SK-N-SH (cell line): ENCODE results near the gene MMADHC. TPM values are rescaled to one million over a fixed set of nuclear protein-coding genes. Genes with fewer than 3 reads are reported as not detected.

Experiments used
- CTCF ChIA-PET: fragments of 300-600, 350-600 bp; formaldehyde crosslinking; extraction: SDS; loops from one replicate; lab custom pipeline; 2021; lab: Yijun Ruan, JAX
- POLR2A ChIA-PET: fragments of 350-600 bp; sonication (Branson Sonifier 250); formaldehyde crosslinking; extraction: SDS; loops from one replicate; lab custom pipeline; 2020; ENCODE audit warnings: antibody characterized with exemption, inconsistent platforms; lab: Yijun Ruan, JAX
- DNase-seq: peaks from one replicate; pipeline ENCODE4 v3.0.0; 2012
- H2AFZ ChIP-seq: fragments of 200-600 bp; sonication (generic); 2 replicates; pipeline ENCODE4 v1.8.1; 2016; ENCODE audit warnings: antibody characterized with exemption, mild to moderate bottlenecking, low read depth
- H3F3A ChIP-seq: fragments of 200-600 bp; sonication (generic); replicated peaks from 2 replicates; pipeline ENCODE3; 2016; ENCODE audit warnings: antibody characterized with exemption, mild to moderate bottlenecking; ENCODE audit not compliant: insufficient read depth
- H3K27ac ChIP-seq, 2 experiments: fragments of 200-500 bp in 1 of 2; fragments of 200-600 bp in 1 of 2; sonication (Bioruptor generic) in 1 of 2; sonication (generic), shearing (Covaris generic) in 1 of 2; 2 replicates each; pipeline versions ENCODE4 v1.5.1 to v1.6.1; 2014 to 2016; ENCODE audit warnings: low read depth in 2 of 2, inconsistent platforms in 1 of 2, low read length in 1 of 2, mild to moderate bottlenecking in 1 of 2, mixed read lengths in 1 of 2
- H3K27me3 ChIP-seq: fragments of 200-600 bp; sonication (generic), shearing (Covaris generic); 2 replicates; pipeline ENCODE4 v1.6.1; 2016; ENCODE audit warnings: mixed run types; ENCODE audit not compliant: insufficient read depth
- H3K36me3 ChIP-seq, 2 experiments: fragments of 200-500 bp in 1 of 2; fragments of 200-600 bp in 1 of 2; sonication (Bioruptor generic) in 1 of 2; sonication (generic) in 1 of 2; replicated peaks in 1 of 2; 2 replicates each; pipeline versions ENCODE3 to v1.5.1; 2014 to 2016; ENCODE audit warnings: low read length in 1 of 2, mild to moderate bottlenecking in 1 of 2; ENCODE audit not compliant: insufficient read depth in 2 of 2, control insufficient read depth in 1 of 2
- H3K4me1 ChIP-seq, 2 experiments: fragments of 200-500 bp in 1 of 2; fragments of 200-600 bp in 1 of 2; sonication (Bioruptor generic) in 1 of 2; sonication (generic), shearing (Covaris generic) in 1 of 2; 2 replicates each; pipeline versions ENCODE4 v1.5.1 to v1.6.1; 2014 to 2016; ENCODE audit warnings: low read depth in 1 of 2, low read length in 1 of 2, mixed run types in 1 of 2; ENCODE audit not compliant: insufficient read depth in 2 of 2, control insufficient read depth in 1 of 2
- H3K4me2 ChIP-seq: fragments of 200-600 bp; sonication (generic), shearing (Covaris generic); 2 replicates; pipeline ENCODE4 v1.6.1; 2017; ENCODE audit warnings: mixed run types
- H3K4me3 ChIP-seq, 2 experiments: fragments of 200-500 bp in 1 of 2; fragments of 200-600 bp in 1 of 2; sonication (Bioruptor generic) in 1 of 2; sonication (generic), shearing (Covaris generic) in 1 of 2; 2 replicates each; pipeline versions ENCODE4 v1.5.1 to v1.8.1; 2014 to 2016; ENCODE audit warnings: low read depth in 2 of 2, inconsistent platforms in 1 of 2, low read length in 1 of 2, mild to moderate bottlenecking in 1 of 2, mixed read lengths in 1 of 2, moderate library complexity in 1 of 2
- H3K79me2 ChIP-seq: fragments of 200-600 bp; sonication (generic); 2 replicates; pipeline ENCODE4 v1.8.1; 2017; ENCODE audit warnings: mild to moderate bottlenecking; ENCODE audit not compliant: insufficient read depth
- H3K9ac ChIP-seq: fragments of 200-600 bp; sonication (generic); 2 replicates; pipeline ENCODE4 v1.6.1; 2017; ENCODE audit warnings: mixed run types
- H3K9me2 ChIP-seq: fragments of 200-600 bp; sonication (generic); 2 replicates; pipeline ENCODE4 v1.6.1; 2017; ENCODE audit warnings: mixed run types
- H3K9me3 ChIP-seq: fragments of 200-600 bp; sonication (generic); 2 replicates; pipeline ENCODE4 v1.6.1; 2017; ENCODE audit warnings: mixed run types, mild to moderate bottlenecking, moderate library complexity
- H4K20me1 ChIP-seq: fragments of 200-600 bp; sonication (generic); 2 replicates; pipeline ENCODE4 v1.6.1; 2017; ENCODE audit warnings: mild to moderate bottlenecking, mixed run types; ENCODE audit not compliant: insufficient read depth
- ELF1 ChIP-seq: IDR thresholded peaks from 2 replicates; pipeline ENCODE4 v1.4.0; 2012
- EZH2phosphoT487 ChIP-seq: fragments of 200-600 bp; sonication (generic); IDR thresholded peaks from 2 replicates; pipeline ENCODE4 v1.6.1; 2017; ENCODE audit warnings: low read depth, mixed run types, mild to moderate bottlenecking, antibody characterized with exemption, moderate library complexity, borderline replicate concordance
- GABPA ChIP-seq: IDR thresholded peaks from 2 replicates; pipeline ENCODE4 v1.4.0; 2012; ENCODE audit warnings: low read depth, mild to moderate bottlenecking
- IRF3 ChIP-seq: fragments of 150-350 bp; IDR thresholded peaks from 2 replicates; pipeline ENCODE4 v1.6.1; 2016; ENCODE audit warnings: mild to moderate bottlenecking, low read depth, low read length
- MEF2A ChIP-seq: IDR thresholded peaks from 2 replicates; pipeline ENCODE4 v1.4.0; 2012; ENCODE audit warnings: low read depth, borderline replicate concordance
- POLR2AphosphoS5 ChIP-seq: IDR thresholded peaks from 2 replicates; pipeline ENCODE4 v1.6.1; 2012; ENCODE audit warnings: low read depth, low read length
- RAD21 ChIP-seq: IDR thresholded peaks from 2 replicates; pipeline ENCODE4 v1.6.1; 2012; ENCODE audit warnings: mild to moderate bottlenecking, low read length
- RCOR1 ChIP-seq: fragments of 150-350 bp; IDR thresholded peaks from 2 replicates; pipeline ENCODE4 v1.6.1; 2017; ENCODE audit warnings: antibody characterized with exemption, low read length
- REST ChIP-seq: IDR thresholded peaks from 2 replicates; pipeline ENCODE4 v1.6.1; 2012; ENCODE audit warnings: mild to moderate bottlenecking, low read depth, low read length, moderate library complexity
- SIN3A ChIP-seq: IDR thresholded peaks from 2 replicates; pipeline ENCODE4 v1.6.1; 2012; ENCODE audit warnings: low read depth, mild to moderate bottlenecking, low read length, moderate library complexity, borderline replicate concordance
- TCF12 ChIP-seq: IDR thresholded peaks from 2 replicates; pipeline ENCODE4 v1.4.0; 2012
- USF1 ChIP-seq: IDR thresholded peaks from 2 replicates; pipeline ENCODE4 v1.4.0; 2012; ENCODE audit warnings: low read depth, borderline replicate concordance
- ZBTB33 ChIP-seq: IDR thresholded peaks from 2 replicates; pipeline ENCODE4 v1.4.0; 2012; ENCODE audit warnings: low read depth, borderline replicate concordance
- WGBS: methylation state at CpG from one replicate; pipeline ENCODE4 v1.1.6; 2017; ENCODE audit warnings: low lambda C conversion rate; 5-methylcytosine and 5-hydroxymethylcytosine counted together
- polyA plus RNA-seq, 3 experiments: library from polyadenylated mRNA; depleted of rRNA; stranded (reverse); fragments of >200 nt; gene quantifications; 2 replicates each; pipeline ENCODE4 v1.2.3, GENCODE V29; 2012

MMADHC gene
- polyA plus RNA-seq, 1 of the 3 experiments (the other 2 are of a cell fraction): 40.4 TPM

GRCh38 chr2:149556452-149556851 is 31.1 kb downstream of the MMADHC start:
- H3K9me2 ChIP-seq: no peaks in the 10 kb centered on the region
- no peak for TF ChIP-seq GABPA
- no peak for TF ChIP-seq MEF2A
- no peak for TF ChIP-seq ELF1
- POLR2A ChIA-PET: no interaction called here
- no peaks in the 10 kb centered on the region for H3K9me3 ChIP-seq
- H3K4me1 ChIP-seq: no peaks in the 10 kb centered on the region; a peak in 1 of 4 replicates
- H3K36me3 ChIP-seq: no peaks in the 10 kb centered on the region
- no peak overlapping the region for H3K4me3 ChIP-seq
- no peak overlapping the region for H3K4me2 ChIP-seq
- H3F3A ChIP-seq: no peaks in the 10 kb centered on the region
- no peak overlapping the region for H3K9ac ChIP-seq
- 88% methylated on average over 1 of the region's 1 CpG for WGBS
- no peaks in the 10 kb centered on the region for H3K27me3 ChIP-seq
- DNase-seq: no peak
- H4K20me1 ChIP-seq: no peaks in the 10 kb centered on the region
- no peak overlapping the region for H3K27ac ChIP-seq
- CTCF ChIA-PET: interaction anchor here (0.9 to 2.5 kb wide), 4 partner anchors 226 to 1682 kb away, joined by 3 to 6 read pairs (median 4); partner anchors contain the start of gene LYPD6
- H2AFZ ChIP-seq: no peak overlapping the region
- no peaks in the 10 kb centered on the region for H3K79me2 ChIP-seq

- Histone ChIP-seq H3K79me2 (no peaks in the 10 kb centered on the region), H3K4me1 (no peaks in the 10 kb centered on the region), H3F3A (no peaks in the 10 kb centered on the region), H3K27ac (no peak overlapping the region), H3K9ac (no peak overlapping the region), H3K4me2 (no peak overlapping the region), H2AFZ (no peak overlapping the region), H3K27me3 (no peaks in the 10 kb centered on the region), H3K4me3 (no peak overlapping the region), H3K9me3 (no peaks in the 10 kb centered on the region), H3K9me2 (no peaks in the 10 kb centered on the region), H3K36me3 (no peaks in the 10 kb centered on the region), H4K20me1 (no peaks in the 10 kb centered on the region)
- POLR2A ChIA-PET: no interaction called here
- WGBS: 71% methylated on average over 2 of the region's 2 CpGs
- TF ChIP-seq USF1: no peak
- no peak for TF ChIP-seq EZH2phosphoT487
- no peak for TF ChIP-seq RCOR1
- TF ChIP-seq ZBTB33: no peak
- TF ChIP-seq REST: no peak
- no peak for TF ChIP-seq POLR2AphosphoS5
- no peak for TF ChIP-seq TCF12
- TF ChIP-seq RAD21: no peak
- no peak for TF ChIP-seq ELF1
- no peak for TF ChIP-seq SIN3A
- no peak for TF ChIP-seq IRF3
- no peak for DNase-seq
- CTCF ChIA-PET: interaction anchor here (0.9 to 2.0 kb wide), 6 partner anchors 8 to 742 kb away, joined by 3 to 10 read pairs (median 4); partner anchors contain the start of gene LYPD6
Observed at GRCh38 chr2:149552830-149553229, 34.7 kb downstream of the MMADHC start.
